Hematopoietic multipotent progenitor cell treated with erythropoietin and hydrocortisone succinate and interleukin-3 and kit ligand, for 4 days (in vitro differentiated cells): Measurements from ENCODE around the gene CBX8.
"Not testable (repeated sequence)": the region's sequence is repeated elsewhere in the genome, so short reads cannot be mapped to it uniquely, and the experiment has no call there.

ENCODE experiments used
- DNase-seq: peaks from one replicate; pipeline ENCODE4 v3.0.0-alpha.2; 2015

CBX8 gene

DNA sequence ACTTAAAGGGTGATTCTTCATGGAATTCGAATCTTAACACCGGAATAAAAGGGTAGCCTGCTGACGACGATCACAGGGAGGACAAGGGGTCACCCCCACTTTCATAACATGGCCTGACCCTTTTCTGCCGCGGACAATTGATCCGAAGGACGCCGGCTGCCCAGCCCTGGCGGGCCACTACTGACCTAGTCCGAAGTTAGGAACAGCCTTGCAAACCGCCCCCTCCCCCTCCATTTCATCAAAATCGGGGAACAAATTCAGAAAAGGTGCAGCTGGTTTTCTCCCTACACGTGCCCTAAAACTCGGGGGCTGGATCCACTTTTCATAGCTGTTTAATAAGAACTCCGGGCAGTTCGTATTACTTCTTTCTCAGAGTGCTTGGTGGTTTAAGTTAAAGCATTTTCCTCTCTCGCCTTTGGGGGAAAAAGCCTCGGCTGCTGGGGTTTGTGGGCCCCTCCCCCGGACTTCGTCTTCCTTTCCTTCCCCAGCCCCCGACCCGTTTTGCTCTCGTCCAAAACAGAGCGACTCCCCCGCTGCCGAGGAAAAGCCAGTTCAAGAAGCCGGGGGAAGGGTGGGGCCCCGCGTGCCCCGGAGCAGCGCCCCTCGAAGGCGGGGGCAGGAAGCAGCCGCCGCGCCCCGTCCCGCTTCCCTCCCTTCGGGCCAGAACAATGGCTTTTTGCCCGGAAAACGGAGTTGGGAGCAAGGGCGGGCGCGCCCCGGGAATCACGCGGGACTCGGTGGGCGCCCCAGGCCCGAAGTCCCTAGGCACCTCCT lies 19.6 kb downstream of the CBX8 start:
- peak; percentile 87 for DNase-seq

- no peak for DNase-seq
Observed at GRCh38 chr17:79776376-79777119, 20.3 kb downstream of the CBX8 start.

GRCh38 chr17:79775632-79776031 lies 21.2 kb downstream of the CBX8 start:
- no peak for DNase-seq

GRCh38 chr17:79774561-79774975 lies 22.3 kb downstream of the CBX8 start:
- no peak for DNase-seq

DNA sequence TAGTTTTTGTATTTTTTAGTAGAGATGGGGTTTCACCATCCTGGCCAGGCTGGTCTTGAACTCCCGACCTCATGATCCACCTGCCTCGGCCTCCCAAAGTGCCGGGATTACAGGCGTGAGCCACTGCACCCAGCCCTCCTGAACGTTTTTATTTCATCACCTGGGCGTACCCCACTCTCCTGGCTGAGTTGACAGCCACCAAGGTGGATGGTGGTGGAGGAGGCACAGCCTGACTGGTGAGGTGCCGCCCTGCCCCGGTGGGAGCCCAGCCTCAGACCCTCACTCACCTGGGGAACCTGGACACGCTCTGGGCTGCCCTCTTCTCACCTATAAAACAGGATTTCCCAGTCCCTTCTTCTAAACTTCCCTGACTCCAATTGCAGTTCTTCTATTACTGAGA lies 24.2 kb downstream of the CBX8 start:
- DNase-seq = not testable (repeated sequence)

DNA sequence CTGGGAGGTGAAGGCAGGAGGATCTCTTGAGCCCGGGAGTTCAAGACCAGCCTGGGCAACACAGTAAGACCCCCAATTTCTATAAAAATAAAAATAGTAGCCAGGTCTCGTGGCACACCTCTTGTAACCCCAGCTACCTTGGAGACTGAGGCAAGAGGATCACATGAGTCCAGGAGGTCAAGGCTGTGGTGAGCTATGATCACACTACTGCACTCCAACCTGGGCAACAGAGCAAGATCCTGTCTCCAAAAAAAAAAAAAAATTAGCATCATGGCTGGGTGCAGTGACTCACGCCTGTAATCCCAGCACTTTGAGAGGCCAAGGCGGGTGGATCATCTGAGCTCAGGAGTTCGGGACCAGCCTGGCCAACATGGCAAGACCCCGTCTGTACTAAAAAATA lies 25.6 kb downstream of the CBX8 start:
- no peak for DNase-seq

DNA sequence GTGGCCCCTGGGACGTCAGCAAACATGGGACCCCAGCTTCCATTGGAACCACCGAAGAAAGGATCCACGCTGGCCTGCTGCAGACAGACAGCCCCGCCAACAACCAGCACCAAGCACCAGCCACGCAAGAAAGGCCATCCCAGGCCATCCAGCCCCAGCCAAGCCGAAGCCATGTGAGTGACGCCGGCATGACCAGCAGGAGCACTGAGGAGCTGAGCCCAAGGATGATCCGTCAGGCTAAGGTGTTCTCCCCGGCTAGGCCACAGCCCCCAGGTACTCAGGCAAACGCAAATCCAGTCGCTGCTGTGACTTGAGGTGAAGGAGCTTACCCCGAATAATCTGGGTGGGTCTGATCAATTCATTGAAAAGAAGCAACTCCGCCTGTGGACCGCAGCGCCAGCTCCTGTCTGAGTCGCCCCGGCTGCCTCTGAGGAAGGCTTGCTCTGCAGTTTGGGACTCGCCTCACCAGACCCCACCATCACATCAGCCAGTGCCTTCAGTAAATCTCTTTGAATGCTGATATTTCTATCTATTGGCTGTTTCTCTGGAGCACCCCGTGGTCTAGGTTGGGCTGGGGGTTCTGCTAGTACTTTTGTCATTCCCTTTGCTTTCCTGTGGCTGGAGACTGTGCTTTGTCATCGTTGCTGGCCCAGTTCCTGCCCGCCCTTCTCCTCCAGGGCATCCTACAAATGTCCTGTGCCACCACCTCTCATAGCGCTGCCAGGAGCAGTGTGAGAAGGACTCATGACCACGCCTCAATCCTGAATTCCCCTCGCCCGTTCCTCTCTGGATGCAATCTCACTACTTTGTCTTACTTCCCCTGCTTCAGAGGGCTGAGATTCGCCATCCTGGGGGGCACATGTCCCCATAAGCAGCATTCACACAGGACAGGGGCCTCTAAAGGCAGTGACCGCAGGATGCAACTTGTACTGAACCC lies 27.0 kb downstream of the CBX8 start:
- DNase-seq = no peak

DNA sequence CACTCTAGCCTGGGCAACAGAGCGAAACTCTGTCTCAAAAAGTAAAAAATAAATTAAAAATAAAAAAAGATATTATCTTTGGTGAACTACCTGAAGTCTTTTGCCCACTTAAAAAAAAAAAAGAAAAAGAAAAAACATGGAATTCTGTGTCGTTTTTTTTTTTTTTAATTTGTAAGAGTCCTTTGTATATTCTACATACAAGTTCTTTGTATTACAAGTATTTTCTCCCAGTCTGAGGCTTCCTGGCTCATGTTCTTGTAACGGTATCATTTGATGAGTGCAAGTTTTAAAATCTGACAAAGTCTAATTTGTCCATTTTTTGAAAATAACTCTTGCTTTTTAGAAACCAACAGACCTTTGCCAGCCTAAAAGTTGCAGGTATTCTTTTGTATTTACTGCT lies 31.2 kb downstream of the CBX8 start:
- DNase-seq = no peak

DNA sequence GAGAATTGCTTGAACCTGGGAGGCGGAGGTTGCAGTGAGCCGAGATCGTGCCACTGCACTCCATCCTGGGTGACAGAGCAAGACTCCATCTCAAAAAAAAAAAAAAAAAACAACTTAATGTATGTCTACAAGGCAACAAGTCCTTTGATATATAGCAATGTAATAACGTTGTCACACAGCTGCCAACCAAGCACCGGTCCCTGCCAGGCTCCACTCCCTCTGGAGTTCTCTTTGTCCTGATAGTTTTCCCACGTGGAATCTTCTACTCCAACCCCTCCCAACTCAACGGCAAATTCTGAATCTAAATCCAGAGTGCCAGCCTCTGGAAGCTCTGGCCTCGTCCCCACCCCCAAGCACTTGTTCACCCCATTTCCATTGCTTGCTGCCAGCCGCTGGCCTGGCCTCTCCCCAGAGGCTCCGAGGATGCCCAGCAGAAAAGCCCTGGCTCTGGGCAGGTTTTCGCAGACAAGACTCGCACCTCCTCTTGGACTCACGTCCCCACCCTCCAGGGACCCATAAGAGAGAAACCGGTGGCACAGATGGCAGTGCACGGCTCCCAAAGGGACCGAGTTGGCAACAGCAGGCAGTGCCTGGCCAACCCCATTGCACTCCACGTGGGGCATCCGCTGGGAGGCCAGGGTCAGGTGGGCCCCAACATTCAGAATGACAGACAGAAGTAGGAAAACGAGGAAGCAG lies 34.8 kb downstream of the CBX8 start:
- no peak for DNase-seq

DNA sequence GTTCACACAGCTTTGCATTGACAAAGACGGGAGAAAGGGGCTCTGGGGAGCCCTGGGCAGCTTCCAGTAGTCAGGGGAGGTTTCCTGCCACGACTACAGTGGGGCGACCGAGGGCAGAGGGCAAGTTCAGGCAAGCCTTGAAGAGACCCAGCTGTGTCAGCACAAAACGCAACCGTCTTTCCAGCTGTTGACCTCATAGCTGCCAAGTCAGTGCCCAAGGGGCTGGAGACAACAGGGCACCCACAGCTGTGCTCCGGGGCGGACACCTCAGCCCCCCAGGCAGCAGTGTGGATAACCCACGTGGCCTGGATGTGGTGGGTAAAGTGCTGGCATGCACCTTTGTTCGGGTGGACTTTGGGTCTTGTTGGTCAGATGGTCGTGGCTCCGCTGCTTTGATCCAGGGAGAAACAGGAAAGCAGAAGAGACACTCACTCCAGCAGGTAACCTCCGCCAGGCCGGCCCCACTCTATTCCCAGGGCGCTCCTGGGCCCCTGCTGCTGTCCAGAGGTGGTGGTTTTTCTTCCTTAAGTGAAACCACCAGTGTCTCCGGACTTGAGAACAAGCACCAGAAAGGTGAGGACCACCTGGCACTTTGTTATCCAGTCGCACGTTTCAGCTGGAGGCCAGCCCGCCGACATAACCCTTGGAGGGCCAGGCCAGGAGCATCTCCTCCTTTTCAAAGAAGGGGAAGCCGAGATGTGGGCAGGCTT lies 36.5 kb downstream of the CBX8 start:
- no peak for DNase-seq

- DNase-seq = no peak
Observed at GRCh38 chr17:79758271-79758670, 38.6 kb downstream of the CBX8 start.

GRCh38 chr17:79757140-79757745 lies 39.6 kb downstream of the CBX8 start:
- no peak for DNase-seq

DNA sequence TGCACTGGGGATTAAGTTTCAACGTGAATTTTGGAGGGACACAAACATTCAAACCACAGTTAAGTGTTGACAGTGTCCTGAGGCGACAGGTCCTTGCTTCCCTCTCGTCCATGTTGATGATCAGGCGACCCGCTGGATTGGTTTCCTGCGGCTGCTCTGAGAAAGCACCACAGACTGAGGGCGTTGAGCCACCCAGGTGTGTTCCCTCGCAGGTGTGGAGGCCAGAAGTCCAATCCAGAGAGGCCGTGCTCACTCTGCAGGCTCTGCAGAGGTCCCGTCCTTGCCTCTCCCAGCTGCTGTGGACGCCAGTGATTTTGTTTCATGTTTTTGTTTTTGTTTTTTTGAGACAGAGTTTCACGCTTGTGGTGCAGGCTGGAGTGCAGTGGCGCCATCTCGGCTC lies 41.3 kb downstream of the CBX8 start:
- DNase-seq = no peak

GRCh38 chr17:79754903-79755302 lies 42.0 kb downstream of the CBX8 start:
- DNase-seq = not testable (repeated sequence)

DNA sequence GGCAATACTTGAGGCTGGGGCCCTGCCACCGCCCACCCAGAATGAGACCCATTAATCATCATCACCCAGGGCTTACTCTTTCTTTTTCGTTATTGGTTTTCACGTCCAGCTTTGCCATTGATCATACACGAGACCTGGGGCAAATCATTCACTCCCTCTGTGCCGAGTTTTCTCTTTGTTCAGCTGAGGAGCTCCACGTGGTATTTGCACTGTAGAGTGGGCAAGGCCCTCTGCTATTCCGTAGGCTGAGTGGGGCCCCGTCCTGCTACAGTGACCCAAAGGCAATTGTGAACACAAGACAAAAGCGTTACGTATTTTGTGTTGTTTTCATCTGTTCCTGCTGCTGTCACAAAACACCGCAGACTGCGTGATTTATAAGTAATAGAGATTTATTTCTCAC lies 42.5 kb downstream of the CBX8 start:
- no peak for DNase-seq

DNA sequence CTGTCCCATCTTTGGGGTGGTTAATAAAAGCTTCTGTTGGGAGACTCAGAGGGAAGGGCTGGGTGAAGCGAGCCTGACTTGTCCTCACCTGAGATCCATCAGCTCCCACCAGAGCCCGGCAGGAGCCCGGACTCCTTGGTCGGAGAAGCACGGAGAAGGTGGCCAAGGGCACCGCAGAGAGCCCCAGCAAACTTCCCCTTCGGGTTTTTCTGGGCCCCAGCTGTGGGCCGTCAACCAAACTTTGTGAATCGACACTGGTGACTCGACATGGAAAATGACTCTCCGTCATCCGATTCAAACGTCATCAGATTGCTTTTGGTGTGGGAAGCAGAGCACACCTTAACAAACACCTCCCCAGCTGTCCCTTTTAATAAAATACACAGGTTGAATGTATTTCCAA lies 44.7 kb downstream of the CBX8 start:
- peak; percentile 24 for DNase-seq

DNA sequence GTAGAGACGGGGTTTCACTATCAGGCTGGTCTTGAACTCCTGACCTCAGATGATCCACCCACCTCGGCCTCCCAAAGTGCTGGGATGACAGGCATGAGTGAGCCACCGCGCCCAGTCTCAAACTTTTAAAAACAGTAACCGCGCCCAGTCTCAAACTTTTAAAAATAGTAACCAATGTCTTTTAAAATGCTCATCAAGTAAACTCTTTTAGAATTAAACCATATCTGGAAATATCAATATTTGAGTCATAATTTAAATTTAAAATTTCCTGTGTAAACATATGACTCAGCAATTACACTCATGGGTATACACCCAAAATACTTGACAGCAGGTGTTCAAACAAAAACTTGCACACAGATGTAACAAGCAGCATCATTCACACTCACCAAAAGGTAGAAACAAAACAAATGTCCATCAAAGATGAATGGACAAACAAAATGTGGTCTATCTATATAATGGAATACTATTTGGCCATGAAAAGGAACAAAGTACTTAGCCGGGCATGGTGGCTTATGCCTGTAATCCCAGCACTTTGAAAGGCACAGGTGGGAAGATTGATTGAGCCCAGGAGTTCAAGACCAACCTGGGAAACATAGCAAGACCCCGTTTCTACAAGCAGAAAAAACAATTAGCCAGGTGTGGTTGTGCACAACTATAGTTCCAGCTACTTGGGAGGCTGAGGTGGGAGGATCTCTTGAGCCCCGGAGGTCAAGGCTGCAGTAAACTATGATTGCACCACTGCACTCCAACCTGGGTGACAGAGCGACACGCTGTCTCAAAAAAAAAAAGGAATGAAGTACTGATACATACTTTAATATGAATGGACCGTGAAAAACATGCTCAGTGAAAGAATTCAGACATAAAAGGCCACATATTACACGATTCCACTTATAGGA lies 46.0 kb downstream of the CBX8 start:
- no peak for DNase-seq

DNA sequence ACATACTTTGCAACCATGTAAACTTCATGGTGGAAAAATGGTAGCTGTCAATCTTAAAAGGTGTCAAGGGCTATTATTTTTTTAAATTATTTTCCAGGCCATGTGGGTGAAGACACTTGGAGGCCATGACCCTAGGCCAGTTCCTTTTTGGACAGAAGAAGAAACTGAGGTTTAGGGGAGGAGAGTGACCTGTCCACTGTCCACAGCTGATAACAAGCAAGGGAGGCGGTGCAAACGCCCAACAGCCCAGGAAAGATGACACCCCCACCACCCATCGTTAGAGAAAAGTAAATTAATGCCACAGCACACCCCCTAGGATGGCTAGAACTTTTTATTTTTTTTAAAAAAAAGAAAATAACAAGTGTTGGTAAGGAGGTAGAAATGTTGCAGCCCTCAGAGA lies 46.9 kb downstream of the CBX8 start:
- no peak for DNase-seq

GRCh38 chr17:79749156-79749815 lies 47.6 kb downstream of the CBX8 start:
- DNase-seq = no peak
